LNCaP clone FGC (cell line): Measurements from ENCODE around the gene ATP2C2.
A peak's percentile ranks its signal among the peaks of the same experiment; 100 is the strongest.

Experiments used
- DNase-seq: peaks from one replicate; pipeline ENCODE4 v3.0.0-alpha.2; 2011; ENCODE audit warnings: low read depth
- H3K4me3 ChIP-seq: 2 replicates; pipeline ENCODE4 v1.5.1; 2011; ENCODE audit warnings: mild to moderate bottlenecking, low read depth, low read length, control low read depth
- CTCF ChIP-seq: IDR thresholded peaks from 2 replicates; pipeline ENCODE4 v1.5.1; 2012; ENCODE audit warnings: mild to moderate bottlenecking; ENCODE audit not compliant: control insufficient read depth, insufficient read depth; ENCODE audit errors: extremely low read depth

Gene ATP2C2

GRCh38 chr16:84373907-84374489 lies 5.7 kb downstream of the ATP2C2 start:
- peak; percentile 64 for DNase-seq
- no peak for TF ChIP-seq CTCF

GRCh38 chr16:84378099-84378498 lies 9.8 kb downstream of the ATP2C2 start:
- no peak for DNase-seq
- no peak overlapping the region for H3K4me3 ChIP-seq
- TF ChIP-seq CTCF: no peak

More at GRCh38 chr16:84373907-84374489, 5.7 kb downstream of the ATP2C2 start:
- H3K4me3 ChIP-seq: no peak overlapping the region

GRCh38 chr16:84378567-84378966 lies 10.2 kb downstream of the ATP2C2 start:
- no peak overlapping the region for H3K4me3 ChIP-seq
- TF ChIP-seq CTCF: no peak
- DNase-seq: no peak

- TF ChIP-seq CTCF: no peak
- DNase-seq: no peak
- no peak overlapping the region for H3K4me3 ChIP-seq
Observed at GRCh38 chr16:84379008-84379708, 10.8 kb downstream of the ATP2C2 start.

GRCh38 chr16:84379709-84380362 lies 11.5 kb downstream of the ATP2C2 start:
- no peak for DNase-seq
- no peak for TF ChIP-seq CTCF
- H3K4me3 ChIP-seq: no peak overlapping the region

GRCh38 chr16:84380405-84380804 lies 12.1 kb downstream of the ATP2C2 start:
- no peak for DNase-seq
- no peak for TF ChIP-seq CTCF
- no peak overlapping the region for H3K4me3 ChIP-seq

GRCh38 chr16:84382396-84382795 lies 14.1 kb downstream of the ATP2C2 start:
- H3K4me3 ChIP-seq: no peak overlapping the region
- no peak for TF ChIP-seq CTCF
- no peak for DNase-seq
